Upper lobe of left lung (tissue), 4 donors: ENCODE data around the gene RAI1.

Experiments
- EP300 ChIP-seq, 4 donors: sonication (generic); formaldehyde crosslinking; IDR thresholded peaks; one replicate each; pipeline ENCODE4 v1.5.1; 2017; ENCODE audit warnings: antibody characterized with exemption in 4 of 4, control low read depth in 2 of 4
- POLR2A ChIP-seq, 4 donors: fragments of 450-650 bp; IDR thresholded peaks; one replicate each; pipeline ENCODE4 v1.5.1; 2016 to 2017; ENCODE audit warnings: antibody characterized with exemption in 4 of 4, mild to moderate bottlenecking in 2 of 4
- POLR2AphosphoS5 ChIP-seq, 2 donors: sonication (generic); formaldehyde crosslinking; IDR thresholded peaks; one replicate each; pipeline ENCODE4 v1.5.1; 2017; ENCODE audit warnings: antibody characterized with exemption in 2 of 2
- TF ChIP-seq, protein P1 (sequence below), 6 experiments: fragments of 450-650 bp in 4 of 6; fragments of 200-600 bp in 2 of 6; sonication (generic) in 2 of 6; IDR thresholded peaks; one replicate each; pipeline ENCODE4 v1.5.1; 2016 to 2019; ENCODE audit warnings: antibody characterized with exemption in 6 of 6

DNA sequence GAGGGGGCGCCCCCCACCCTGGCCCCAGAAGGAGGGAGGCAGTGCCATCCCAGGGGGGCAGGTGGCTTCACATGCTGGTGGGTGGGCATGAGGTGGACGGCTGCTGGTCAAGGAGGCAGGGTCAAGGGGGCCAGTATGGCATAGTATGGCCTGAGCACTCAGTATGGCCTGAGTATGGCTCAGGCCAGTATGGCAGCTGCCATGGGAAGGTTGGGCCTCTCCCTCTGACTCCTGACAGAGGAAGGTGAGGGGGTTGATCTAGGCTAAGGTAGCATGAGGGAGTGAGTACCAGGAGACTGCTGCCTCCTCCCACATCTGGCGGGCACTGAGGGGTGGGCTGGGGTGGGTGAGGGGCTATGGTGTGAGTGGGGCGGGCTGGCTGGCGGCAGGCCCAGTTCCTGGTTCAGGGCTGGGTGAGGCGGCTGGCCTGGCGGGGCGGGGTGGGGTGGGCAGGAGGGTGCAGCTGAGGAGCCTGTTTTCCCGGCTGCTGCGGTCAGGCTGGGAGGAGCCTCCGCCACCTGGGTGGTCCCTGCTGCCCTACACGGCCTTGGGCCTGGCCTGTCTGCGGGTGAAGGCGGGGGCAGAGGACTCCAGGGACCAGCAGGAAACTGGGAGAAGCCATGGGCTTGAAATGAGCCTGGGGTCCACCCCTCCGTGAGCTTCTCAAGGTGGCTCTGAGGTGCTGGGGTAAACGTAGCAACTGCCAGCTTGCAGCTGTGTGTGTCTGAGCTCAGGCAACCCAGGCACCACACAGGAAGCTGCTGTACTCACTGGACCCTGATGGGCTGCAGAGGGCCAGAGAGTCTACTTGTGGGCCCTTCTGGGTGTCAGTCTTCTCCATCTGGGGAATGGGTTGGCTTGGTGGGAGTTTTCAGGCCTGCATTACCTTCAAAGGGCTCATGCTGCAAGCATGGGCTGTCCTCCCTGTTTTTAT, 57.0 kb downstream of the RAI1 start:
- TF ChIP-seq POLR2A (IDR thresholded peaks at IDR 0.05) (no peak), POLR2AphosphoS5 (IDR thresholded peaks at IDR 0.05) (no peak), EP300 (IDR thresholded peaks at IDR 0.05) (no peak)
- TF ChIP-seq, protein P1, sequence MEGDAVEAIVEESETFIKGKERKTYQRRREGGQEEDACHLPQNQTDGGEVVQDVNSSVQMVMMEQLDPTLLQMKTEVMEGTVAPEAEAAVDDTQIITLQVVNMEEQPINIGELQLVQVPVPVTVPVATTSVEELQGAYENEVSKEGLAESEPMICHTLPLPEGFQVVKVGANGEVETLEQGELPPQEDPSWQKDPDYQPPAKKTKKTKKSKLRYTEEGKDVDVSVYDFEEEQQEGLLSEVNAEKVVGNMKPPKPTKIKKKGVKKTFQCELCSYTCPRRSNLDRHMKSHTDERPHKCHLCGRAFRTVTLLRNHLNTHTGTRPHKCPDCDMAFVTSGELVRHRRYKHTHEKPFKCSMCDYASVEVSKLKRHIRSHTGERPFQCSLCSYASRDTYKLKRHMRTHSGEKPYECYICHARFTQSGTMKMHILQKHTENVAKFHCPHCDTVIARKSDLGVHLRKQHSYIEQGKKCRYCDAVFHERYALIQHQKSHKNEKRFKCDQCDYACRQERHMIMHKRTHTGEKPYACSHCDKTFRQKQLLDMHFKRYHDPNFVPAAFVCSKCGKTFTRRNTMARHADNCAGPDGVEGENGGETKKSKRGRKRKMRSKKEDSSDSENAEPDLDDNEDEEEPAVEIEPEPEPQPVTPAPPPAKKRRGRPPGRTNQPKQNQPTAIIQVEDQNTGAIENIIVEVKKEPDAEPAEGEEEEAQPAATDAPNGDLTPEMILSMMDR (IDR thresholded peaks at IDR 0.05): no peak
